Breast epithelium (tissue), 4 donors: ENCODE data around the gene DDX31. TPM values are rescaled to one million over a fixed set of nuclear protein-coding genes. Genes with fewer than 3 reads are reported as not detected.

Source experiments
- DNase-seq, 2 donors: peaks; one replicate each; pipeline ENCODE4 v3.0.0-alpha.2; 2019; ENCODE audit warnings: low spot score in 2 of 2
- H3K27ac ChIP-seq, 2 donors: fragments of 200-600 bp; sonication (generic) in 1 of 2; one replicate each; pipeline ENCODE4 v1.5.1; 2016 to 2019; ENCODE audit warnings: mild to moderate bottlenecking in 1 of 2
- H3K27me3 ChIP-seq, 2 donors: fragments of 200-600 bp; sonication (generic) in 1 of 2; one replicate each; pipeline versions ENCODE4 v1.5.1 to v1.6.0; 2017 to 2019; ENCODE audit warnings: control low read depth in 1 of 2, mild to moderate bottlenecking in 1 of 2
- H3K36me3 ChIP-seq: fragments of 200-600 bp; one replicate; pipeline ENCODE4 v1.5.1; 2019
- H3K4me1 ChIP-seq, 2 donors: fragments of 200-600 bp; sonication (generic); one replicate each; pipeline ENCODE4 v1.5.1; 2016 to 2019; ENCODE audit warnings: control low read depth in 1 of 2
- H3K4me3 ChIP-seq, 3 donors: fragments of 200-600 bp; sonication (generic); 1 replicate in 2 of 3; 2 replicates in 1 of 3; pipeline ENCODE4 v1.5.1; 2016 to 2019; ENCODE audit warnings: mild to moderate bottlenecking in 3 of 3, moderate library complexity in 2 of 3
- H3K9me3 ChIP-seq, 2 donors: fragments of 200-600 bp; sonication (generic) in 1 of 2; one replicate each; pipeline ENCODE4 v1.5.1; 2016 to 2019; ENCODE audit warnings: control low read depth in 1 of 2
- CTCF ChIP-seq, 3 donors: fragments of 450-650 bp; IDR thresholded peaks; one replicate each; pipeline ENCODE4 v1.5.1; 2016 to 2017; ENCODE audit warnings: antibody characterized with exemption in 3 of 3, mild to moderate bottlenecking in 3 of 3, moderate library complexity in 3 of 3
- POLR2A ChIP-seq: fragments of 450-650 bp; IDR thresholded peaks from one replicate; pipeline ENCODE4 v1.6.1; 2016; ENCODE audit warnings: antibody characterized with exemption, mild to moderate bottlenecking, moderate library complexity
- POLR2AphosphoS5 ChIP-seq, 3 donors: sonication (generic); formaldehyde crosslinking; IDR thresholded peaks; one replicate each; pipeline ENCODE4 v1.6.1; 2017; ENCODE audit warnings: antibody characterized with exemption in 3 of 3
- intact Hi-C: fragments of 100-400 bp; cut with DNase I; formaldehyde crosslinking; loops from one replicate; pipeline ENCODE4 v1.15.1; 2023; ENCODE audit warnings: low total_unique reads
- total RNA-seq, 3 donors: library from RNA; depleted of rRNA; stranded (reverse); fragments of >200 nt; gene quantifications; one replicate each; pipeline ENCODE4 v1.1.0, GENCODE V29; 2016

Gene DDX31
- total RNA-seq, 3 donors from 2014 or later, result 10.2 to 23.6 (median 19.0) TPM

DNA sequence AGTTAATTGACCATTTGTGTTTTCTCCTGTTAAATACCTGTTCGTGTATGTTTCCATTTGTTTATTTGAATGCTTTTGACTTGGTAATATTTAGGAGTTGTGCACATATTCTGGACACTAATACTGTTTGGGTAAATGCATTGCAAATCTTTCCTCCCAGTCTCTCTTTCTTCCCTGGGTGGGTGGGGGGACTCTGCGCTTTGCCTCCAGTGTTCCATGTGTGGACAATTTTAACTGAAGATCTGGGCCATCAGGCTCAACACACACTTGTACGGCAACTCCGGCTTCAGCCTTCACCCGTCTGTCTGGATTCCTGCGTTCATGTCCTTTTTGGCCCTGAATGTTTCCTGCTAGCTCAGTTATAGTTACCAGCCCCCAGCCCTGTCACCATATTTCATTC is 40.5 kb upstream of the DDX31 start:
- no peak for DNase-seq
- no peaks in the 10 kb centered on the region for H3K27me3 ChIP-seq
- no peak for TF ChIP-seq CTCF (IDR thresholded peaks at IDR 0.05)
- no peak for TF ChIP-seq POLR2A
- TF ChIP-seq POLR2AphosphoS5 (IDR thresholded peaks at IDR 0.05), result no peak
- H3K9me3 ChIP-seq, result no peaks in the 10 kb centered on the region
- H3K4me1 ChIP-seq, result no peaks in the 10 kb centered on the region
- intact Hi-C loops, result no loop called here
- no peaks in the 10 kb centered on the region for H3K36me3 ChIP-seq
- no peak overlapping the region for H3K27ac ChIP-seq
- no peak overlapping the region for H3K4me3 ChIP-seq

DNA sequence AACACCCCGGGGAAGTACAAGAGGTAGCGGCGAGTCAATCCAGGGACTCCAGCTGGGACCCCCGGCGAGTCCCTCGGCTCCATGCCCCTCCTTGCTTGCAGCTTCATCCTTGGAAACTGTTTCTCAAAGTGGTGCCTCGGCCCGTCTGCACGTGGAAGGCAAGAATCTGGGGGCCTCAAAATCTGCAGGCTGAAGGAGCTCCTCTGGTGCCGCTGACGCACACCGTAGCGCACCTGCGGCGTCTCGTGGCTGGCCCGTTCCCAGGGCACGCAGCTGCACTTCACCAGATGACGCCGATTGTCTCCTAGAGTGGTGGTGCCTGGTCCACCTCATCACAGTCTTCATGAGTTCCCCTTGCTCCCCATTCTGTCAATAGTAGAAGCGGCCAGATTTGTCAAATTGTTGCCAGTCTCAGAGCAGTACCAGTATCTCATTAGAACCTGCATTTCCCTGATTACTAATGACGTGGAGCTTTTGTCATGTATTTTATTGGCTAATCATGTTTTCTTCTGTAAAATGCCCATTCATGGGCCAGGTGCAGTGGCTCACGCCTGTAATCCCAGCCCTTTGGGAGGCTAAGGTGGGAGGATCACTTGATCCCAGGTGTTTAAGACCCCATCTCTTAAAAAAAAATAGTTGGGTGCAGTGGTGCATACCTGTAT is 39.1 kb upstream of the DDX31 start:
- no peak overlapping the region for H3K4me3 ChIP-seq
- no peak overlapping the region for H3K27ac ChIP-seq
- no peak for DNase-seq
- TF ChIP-seq CTCF (IDR thresholded peaks at IDR 0.05), result no peak
- TF ChIP-seq POLR2AphosphoS5 (IDR thresholded peaks at IDR 0.05), result no peak
- TF ChIP-seq POLR2A, result no peak
- H3K36me3 ChIP-seq, result no peaks in the 10 kb centered on the region
- intact Hi-C loops, result no loop called here
- H3K9me3 ChIP-seq, result no peaks in the 10 kb centered on the region
- H3K27me3 ChIP-seq, result no peaks in the 10 kb centered on the region
- H3K4me1 ChIP-seq, result no peaks in the 10 kb centered on the region

DNA sequence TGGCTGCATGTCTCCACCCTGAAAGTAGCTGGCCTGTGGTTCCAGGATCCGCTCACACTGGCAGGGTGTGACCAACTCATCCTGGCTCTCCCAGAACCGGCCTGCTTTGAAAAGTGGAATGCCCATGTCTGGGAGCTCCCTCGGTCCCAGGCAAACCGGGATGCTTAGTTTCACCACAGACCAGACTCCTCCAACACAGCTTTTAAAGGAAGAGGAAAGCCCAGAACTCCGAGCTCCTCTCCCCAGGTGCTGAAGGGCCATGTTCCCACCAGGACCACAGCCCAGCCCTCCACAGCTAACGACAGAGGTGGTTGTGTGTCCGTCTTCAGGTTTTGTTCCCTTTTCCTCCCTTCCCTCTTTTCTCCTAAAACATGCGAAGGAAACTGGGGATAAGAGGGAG is 38.5 kb upstream of the DDX31 start:
- Histone ChIP-seq H3K4me3 (no peak overlapping the region), H3K27me3 (no peaks in the 10 kb centered on the region), H3K36me3 (no peaks in the 10 kb centered on the region), H3K9me3 (no peaks in the 10 kb centered on the region), H3K27ac (no peak overlapping the region), H3K4me1 (no peaks in the 10 kb centered on the region)
- TF ChIP-seq POLR2AphosphoS5 (IDR thresholded peaks at IDR 0.05) (no peak), POLR2A (no peak)
- DNase-seq, result no peak
- intact Hi-C loops, result no loop called here

DNA sequence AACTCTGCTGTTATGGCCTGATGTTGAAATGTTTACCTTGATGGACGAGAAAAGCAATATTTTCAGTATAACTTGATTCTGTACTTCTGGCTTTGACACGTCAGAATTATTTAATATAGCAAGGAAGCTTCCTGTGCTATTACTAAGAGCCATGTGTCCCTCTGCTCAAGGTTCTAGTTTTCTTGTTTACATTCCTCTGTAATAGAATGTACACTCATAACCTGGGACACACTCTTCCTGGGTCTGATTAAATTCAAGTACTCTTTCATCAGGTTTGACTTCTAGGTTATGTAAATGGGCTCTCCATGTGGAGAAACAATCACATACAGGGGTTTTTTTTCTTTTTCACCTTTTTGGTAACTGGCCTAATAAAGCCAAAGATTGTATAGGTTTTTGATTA is 33.6 kb upstream of the DDX31 start:
- no peaks in the 10 kb centered on the region for H3K27me3 ChIP-seq
- intact Hi-C loops, result no loop called here
- peaks cover 0 to 4% of the 10 kb centered on the region in 2 donors for H3K9me3 ChIP-seq
- H3K4me3 ChIP-seq, result no peak overlapping the region
- no peaks in the 10 kb centered on the region for H3K36me3 ChIP-seq
- H3K4me1 ChIP-seq, result no peaks in the 10 kb centered on the region
- H3K27ac ChIP-seq, result no peak overlapping the region
- no peak for DNase-seq
- TF ChIP-seq POLR2AphosphoS5 (IDR thresholded peaks at IDR 0.05) (no peak), CTCF (IDR thresholded peaks at IDR 0.05) (no peak), POLR2A (no peak)

DNA sequence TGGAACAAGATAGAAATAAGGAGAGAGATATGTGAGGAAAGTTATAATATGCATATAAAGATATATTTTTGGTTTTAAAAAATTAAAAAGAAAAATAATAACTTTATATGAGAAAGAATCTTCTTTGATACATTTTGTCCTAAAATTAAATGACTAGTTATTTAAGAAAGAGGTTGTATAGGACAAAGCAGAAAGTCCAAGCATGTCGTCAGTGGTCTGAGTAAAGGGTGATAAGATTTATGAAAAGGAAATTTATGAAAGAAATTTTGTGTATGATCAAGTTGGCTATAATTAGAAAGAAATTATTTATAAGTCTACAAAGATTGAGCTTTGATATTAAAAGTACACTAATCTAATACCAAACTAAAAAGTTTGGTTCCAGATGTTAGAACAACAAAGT is 32.5 kb upstream of the DDX31 start:
- H3K4me3 ChIP-seq, result no peak overlapping the region
- H3K4me1 ChIP-seq, result no peaks in the 10 kb centered on the region
- H3K36me3 ChIP-seq, result no peaks in the 10 kb centered on the region
- intact Hi-C loops, result no loop called here
- no peaks in the 10 kb centered on the region for H3K27me3 ChIP-seq
- TF ChIP-seq POLR2A, result no peak
- H3K27ac ChIP-seq, result no peak overlapping the region
- no peak for DNase-seq
- H3K9me3 ChIP-seq, result peaks cover 0 to 15% of the 10 kb centered on the region in 2 donors

DNA sequence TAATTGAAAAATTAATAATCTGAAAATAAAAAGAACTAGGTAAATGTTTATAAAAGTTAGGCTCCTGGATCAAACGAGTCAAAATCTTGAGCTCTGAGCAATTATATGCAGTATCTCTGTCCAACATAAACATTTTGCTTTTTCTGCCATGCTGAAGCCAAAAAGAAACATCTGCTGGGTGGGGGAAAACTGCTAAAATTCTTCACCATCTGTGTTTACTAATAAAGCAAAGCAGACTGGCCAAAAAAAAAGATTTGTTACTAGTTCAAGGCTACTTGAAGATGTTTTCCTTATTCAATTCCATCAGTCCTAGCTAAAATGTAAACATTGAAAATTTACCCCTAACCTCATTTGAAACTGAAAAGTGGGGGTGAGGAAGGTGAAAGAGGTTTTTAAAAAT is 30.2 kb upstream of the DDX31 start:
- no peak for DNase-seq
- Histone ChIP-seq H3K27me3 (no peaks in the 10 kb centered on the region), H3K27ac (no peak overlapping the region), H3K4me3 (no peak overlapping the region), H3K4me1 (no peaks in the 10 kb centered on the region), H3K36me3 (no peaks in the 10 kb centered on the region), H3K9me3 (peaks cover 0 to 25% of the 10 kb centered on the region in 2 donors)
- TF ChIP-seq POLR2A (no peak), POLR2AphosphoS5 (IDR thresholded peaks at IDR 0.05) (no peak), CTCF (IDR thresholded peaks at IDR 0.05) (no peak)
- intact Hi-C loops, result no loop called here
